Ovary (tissue), 9 donors: ENCODE measurements around the gene SERPINI1. TPM values are rescaled to one million over a fixed set of nuclear protein-coding genes. Genes with fewer than 3 reads are reported as not detected.

Source experiments
- DNase-seq, 5 donors: peaks; one replicate each; pipeline ENCODE4 v3.0.0-alpha.2; 2019 to 2020
- H3K27ac ChIP-seq, 2 donors: fragments of 200-600 bp; one replicate each; pipeline versions ENCODE4 v1.5.1 to v1.8.0; 2019 to 2022
- H3K27me3 ChIP-seq: fragments of 200-600 bp; one replicate; pipeline ENCODE4 v1.8.0; 2022
- H3K36me3 ChIP-seq: fragments of 200-600 bp; sonication (generic); one replicate; pipeline ENCODE4 v1.5.1; 2019
- H3K4me1 ChIP-seq: one replicate; pipeline ENCODE4 v1.8.1; 2013; ENCODE audit warnings: mild to moderate bottlenecking, moderate library complexity; ENCODE audit not compliant: insufficient read depth
- H3K4me3 ChIP-seq: fragments of 200-600 bp; sonication (generic); one replicate; pipeline ENCODE4 v1.5.1; 2017
- H3K9me3 ChIP-seq, 2 donors: fragments of 200-600 bp in 1 of 2; sonication (generic) in 1 of 2; one replicate each; pipeline versions ENCODE4 v1.5.1 to v1.8.1; 2013 to 2019; ENCODE audit warnings: mild to moderate bottlenecking in 1 of 2, moderate library complexity in 1 of 2
- CTCF ChIP-seq, 3 donors: fragments of 450-650 bp in 2 of 3; fragments of 200-600 bp in 1 of 3; IDR thresholded peaks; one replicate each; pipeline versions ENCODE4 v1.5.1 to v1.8.0; 2016 to 2022; ENCODE audit warnings: antibody characterized with exemption in 3 of 3, mild to moderate bottlenecking in 1 of 3
- EP300 ChIP-seq: sonication (generic); formaldehyde crosslinking; IDR thresholded peaks from one replicate; pipeline ENCODE4 v1.6.1; 2017; ENCODE audit warnings: antibody characterized with exemption
- POLR2A ChIP-seq: fragments of 450-650 bp; IDR thresholded peaks from one replicate; pipeline ENCODE4 v1.6.1; 2017; ENCODE audit warnings: antibody characterized with exemption, mild to moderate bottlenecking, moderate library complexity
- WGBS, 3 donors: extraction: QIAGEN DNeasy Blood & Tissue Kit in 1 of 3; methylation state at CpG; one replicate each; pipeline versions ENCODE4 v1.1.5 to v1.1.7; 2013 to 2017; 5-methylcytosine and 5-hydroxymethylcytosine counted together
- intact Hi-C, 4 donors: fragments of 100-400 bp; cut with DNase I; formaldehyde crosslinking; loops; one replicate each; pipeline versions ENCODE4 v1.11.0 to v1.15.1; 2022 to 2023
- polyA plus RNA-seq, 2 donors: library from polyadenylated mRNA; stranded (reverse); fragments of 200-250 nt in 1 of 2; fragments of 350-450 nt in 1 of 2; fragmentation: Illumina TruSeq in 1 of 2; extraction: RNeasy Lipid Tissue Mini Kit (QIAGEN cat#74804) in 1 of 2; gene quantifications; one replicate each; pipeline ENCODE4 v1.2.3, GENCODE V29; 2013 to 2014
- total RNA-seq, 7 donors: library from RNA; depleted of rRNA in 2 of 7; stranded (reverse); fragments of >200 nt in 2 of 7; fragmentation: NEBNext Ultra II Directional in 3 of 7; extraction: Animal tissue kit (Norgen Biotek cat#: 25700) in 3 of 7; gene quantifications; one replicate each; pipeline versions ENCODE4 v1.1.0 to v1.2.4, GENCODE V29; 2016 to 2023
- donor health status: DM: no; HTN: no; CAD: no; lungs with moderate emphysema.
- donor health status: DM: no; HTN: no; CAD: no.
- donor health status: Bipolar disorder and iron deficiency.
- donor health status: DM: yes; HTN: yes; CAD: no.
- donor health status: DM: no; HTN: no; CAD: no.
- donor health status: DM: yes; HTN: yes; CAD: no.

SERPINI1 gene
- total and polyA plus RNA-seq, 9 donors, result 1.8 to 11.6 (median 5.0) TPM

GRCh38 chr3:167729591-167729990 is 5.9 kb upstream of the SERPINI1 start:
- TF ChIP-seq EP300, result no peak
- no peak for TF ChIP-seq POLR2A
- no peak for TF ChIP-seq CTCF (IDR thresholded peaks at IDR 0.05)
- Histone ChIP-seq H3K36me3 (no peaks in the 10 kb centered on the region), H3K4me1 (peaks cover 1% of the 10 kb centered on the region), H3K4me3 (no peak overlapping the region), H3K9me3 (no peaks in the 10 kb centered on the region), H3K27ac (no peak overlapping the region), H3K27me3 (no peaks in the 10 kb centered on the region)
- WGBS, 3 donors, result 91 to 96% (median 92%) methylated on average over 2 of the region's 2 CpGs
- no peak for DNase-seq
- intact Hi-C loops, result no loop called here

GRCh38 chr3:167731393-167731792 is 4.1 kb upstream of the SERPINI1 start:
- no peak for TF ChIP-seq POLR2A
- TF ChIP-seq EP300, result no peak
- TF ChIP-seq CTCF (IDR thresholded peaks at IDR 0.05), result no peak
- no peaks in the 10 kb centered on the region for H3K27me3 ChIP-seq
- DNase-seq, result no peak
- no peaks in the 10 kb centered on the region for H3K9me3 ChIP-seq
- no peaks in the 10 kb centered on the region for H3K36me3 ChIP-seq
- H3K27ac ChIP-seq, result no peak overlapping the region
- intact Hi-C loops, result no loop called here
- H3K4me1 ChIP-seq, result peaks cover 2% of the 10 kb centered on the region
- 95 to 99% (median 95%) methylated on average over 2 of the region's 2 CpGs for WGBS, 3 donors
- no peak overlapping the region for H3K4me3 ChIP-seq

- intact Hi-C loops, result no loop called here
- Histone ChIP-seq H3K27ac (no peak overlapping the region), H3K4me1 (peaks cover 2% of the 10 kb centered on the region), H3K9me3 (no peaks in the 10 kb centered on the region), H3K4me3 (no peak overlapping the region), H3K27me3 (no peaks in the 10 kb centered on the region), H3K36me3 (no peaks in the 10 kb centered on the region)
- TF ChIP-seq POLR2A (no peak), CTCF (IDR thresholded peaks at IDR 0.05) (no peak), EP300 (no peak)
- DNase-seq, result no peak
- WGBS, 3 donors, result 72 to 78% (median 74%) methylated on average over 7 of the region's 7 CpGs
These were observed 3.0 kb upstream of the SERPINI1 start for GRCh38 chr3:167732313-167733065.

- Histone ChIP-seq H3K4me3 (peak overlapping the region; percentile 77), H3K27me3 (no peaks in the 10 kb centered on the region), H3K9me3 (no peaks in the 10 kb centered on the region), H3K4me1 (peaks cover 1% of the 10 kb centered on the region), H3K27ac (peak overlapping the region in 1 of 2 donors; percentile 84), H3K36me3 (no peaks in the 10 kb centered on the region)
- WGBS, 3 donors, result 1 to 2% (median 1%) methylated on average over 12 of the region's 12 CpGs
- DNase-seq, result no peak
- TF ChIP-seq CTCF (IDR thresholded peaks at IDR 0.05) (no peak), EP300 (no peak), POLR2A (no peak)
- intact Hi-C loops, result no loop called here
These were observed 1.5 kb upstream of the SERPINI1 start for GRCh38 chr3:167733961-167734497.
